HepG2 (cell line): ENCODE measurements around the gene HOXB6. TPM values are rescaled to one million over a fixed set of nuclear protein-coding genes. Genes with fewer than 3 reads are reported as not detected.

Experiments
- BORCS8-MEF2B ChIP-seq: sonication (generic); formaldehyde crosslinking; IDR thresholded peaks from 2 replicates; pipeline ENCODE4 v1.8.0; 2022; ENCODE audit warnings: mild to moderate bottlenecking, missing genetic modification reagents
- DR1 ChIP-seq: sonication (generic); formaldehyde crosslinking; IDR thresholded peaks from 2 replicates; pipeline ENCODE4 v1.8.0; 2021; ENCODE audit warnings: mild to moderate bottlenecking, missing genetic modification reagents, inconsistent platforms
- EZH2 ChIP-seq: conservative IDR thresholded peaks from 2 replicates; pipeline ENCODE4 v1.6.1; 2012; ENCODE audit warnings: mild to moderate bottlenecking, low read depth, low read length, moderate library complexity
- MAFF ChIP-seq: IDR thresholded peaks from 2 replicates; pipeline ENCODE4 v1.6.1; 2011; ENCODE audit warnings: low read depth, low read length, improper control_type of control experiment
- SALL1 ChIP-seq: sonication (generic); formaldehyde crosslinking; IDR thresholded peaks from 2 replicates; pipeline ENCODE4 v1.8.0; 2022; ENCODE audit warnings: mild to moderate bottlenecking, missing genetic modification reagents
- SMARCE1 ChIP-seq: fragments of 450-650 bp; IDR thresholded peaks from 2 replicates; pipeline ENCODE4 v1.6.1; 2017; ENCODE audit warnings: borderline replicate concordance
- TRIM24 ChIP-seq: sonication (generic); formaldehyde crosslinking; IDR thresholded peaks from 2 replicates; pipeline ENCODE4 v1.8.0; 2022; ENCODE audit warnings: mild to moderate bottlenecking, missing genetic modification reagents
- ZBTB7B ChIP-seq: sonication (generic); formaldehyde crosslinking; IDR thresholded peaks from 2 replicates; pipeline ENCODE4 v1.4.0; 2020; ENCODE audit warnings: missing genetic modification reagents
- ZFP36 ChIP-seq: fragments of 150-350 bp; IDR thresholded peaks from 2 replicates; pipeline ENCODE4 v1.6.1; 2018; ENCODE audit warnings: borderline replicate concordance, low read length, low read depth; ENCODE audit not compliant: partially characterized antibody
- ZNF562 ChIP-seq: sonication (generic); formaldehyde crosslinking; IDR thresholded peaks from 2 replicates; pipeline ENCODE4 v1.8.0; 2022; ENCODE audit warnings: missing genetic modification reagents, borderline replicate concordance
- polyA plus RNA-seq, 8 experiments: library from polyadenylated mRNA; depleted of rRNA in 3 of 8; stranded (reverse) in 7 of 8; unstranded in 1 of 8; fragments of >200 nt; fragmentation: Illumina TruSeq in 4 of 8; extraction: Trizol in 4 of 8; gene quantifications; 2 replicates each; pipeline versions ENCODE4 v1.2.1 to v1.2.3, GENCODE V29; 2011 to 2016; ENCODE audit warnings: low read depth in 4 of 8, missing spikeins in 1 of 8, mixed read lengths in 1 of 8; ENCODE audit not compliant: insufficient read depth in 1 of 8
- total RNA-seq, 5 experiments: library from RNA; depleted of rRNA; stranded (reverse); fragments of >200 nt; fragmentation: Illumina TruSeq; extraction: Trizol; gene quantifications; 2 replicates each; pipeline ENCODE4 v1.2.3, GENCODE V29; 2016; ENCODE audit warnings: low read depth in 1 of 5
- TF ChIP-seq, protein P1 (sequence below): IDR thresholded peaks from 2 replicates; pipeline ENCODE4 v1.6.1; 2016
- TF ChIP-seq, protein P2 (sequence below), 2 experiments: fragments of 450-650 bp in 1 of 2; sonication (generic) in 1 of 2; formaldehyde crosslinking; IDR thresholded peaks; 2 replicates each; pipeline versions ENCODE4 v1.5.0 to v1.8.0; 2020 to 2022; ENCODE audit warnings: mild to moderate bottlenecking in 1 of 2, missing genetic modification reagents in 1 of 2
- TF ChIP-seq, protein P3 (sequence below): sonication (generic); formaldehyde crosslinking; IDR thresholded peaks from 2 replicates; pipeline ENCODE4 v1.9.0; 2021; ENCODE audit warnings: mild to moderate bottlenecking, missing genetic modification reagents
- TF ChIP-seq, protein P4 (sequence below): sonication (generic); formaldehyde crosslinking; IDR thresholded peaks from 2 replicates; pipeline ENCODE4 v1.4.0; 2020; ENCODE audit warnings: missing genetic modification reagents
- TF ChIP-seq, protein P5 (sequence below): IDR thresholded peaks from 2 replicates; pipeline ENCODE4 v1.6.1; 2018; ENCODE audit warnings: missing genetic modification reagents
- TF ChIP-seq, protein P6 (sequence below): sonication (generic); formaldehyde crosslinking; IDR thresholded peaks from 2 replicates; pipeline ENCODE4 v1.9.0; 2021; ENCODE audit warnings: missing genetic modification reagents, mild to moderate bottlenecking, borderline replicate concordance

HOXB6 gene
- total and polyA plus RNA-seq, 2 of the 13 experiments (the other 11 are each of a cell fraction or from before 2014, with no cell fraction given) = not detected

DNA sequence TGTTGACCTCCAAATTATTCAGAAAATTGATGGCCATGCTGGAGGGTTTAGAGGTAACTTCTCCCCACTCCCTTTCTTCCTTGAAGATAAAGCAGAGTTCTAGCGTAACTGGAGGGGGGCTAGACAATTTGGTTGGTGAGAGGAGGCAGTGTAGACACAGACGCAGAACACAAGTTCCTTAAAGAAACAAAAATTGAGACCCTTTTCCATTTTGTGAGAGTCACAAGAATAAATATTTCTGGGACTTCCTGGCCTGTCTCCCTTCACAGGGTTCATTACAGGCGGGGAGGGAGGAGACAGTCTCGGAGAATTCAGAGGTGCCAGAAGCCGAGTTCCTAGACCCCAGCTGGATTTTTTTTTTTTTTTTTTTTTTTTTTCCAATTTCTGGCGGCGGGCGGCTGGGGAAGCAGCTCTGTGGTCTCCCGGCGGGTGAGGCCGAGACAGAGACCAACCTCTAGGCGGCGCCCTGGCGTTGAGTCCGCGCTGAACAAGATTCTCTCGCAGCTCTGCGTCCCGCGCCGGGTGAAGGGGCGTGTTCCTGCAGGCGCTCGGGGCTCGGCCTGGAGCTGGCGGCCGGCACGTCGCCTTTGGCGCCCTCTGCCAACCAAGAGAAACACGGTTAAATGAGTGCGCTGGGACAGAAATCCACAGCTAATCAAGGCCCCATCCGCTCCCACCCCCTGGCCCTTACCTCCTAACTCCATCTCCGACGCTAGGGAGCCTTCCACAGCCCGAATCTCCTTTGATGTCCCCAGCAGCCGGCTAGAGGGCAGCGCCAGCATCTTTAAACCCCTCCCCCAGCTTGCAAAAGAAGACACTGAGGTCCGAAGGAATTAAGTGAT lies 31.6 kb upstream of the HOXB6 start (continued):
- TF ChIP-seq, protein P1, sequence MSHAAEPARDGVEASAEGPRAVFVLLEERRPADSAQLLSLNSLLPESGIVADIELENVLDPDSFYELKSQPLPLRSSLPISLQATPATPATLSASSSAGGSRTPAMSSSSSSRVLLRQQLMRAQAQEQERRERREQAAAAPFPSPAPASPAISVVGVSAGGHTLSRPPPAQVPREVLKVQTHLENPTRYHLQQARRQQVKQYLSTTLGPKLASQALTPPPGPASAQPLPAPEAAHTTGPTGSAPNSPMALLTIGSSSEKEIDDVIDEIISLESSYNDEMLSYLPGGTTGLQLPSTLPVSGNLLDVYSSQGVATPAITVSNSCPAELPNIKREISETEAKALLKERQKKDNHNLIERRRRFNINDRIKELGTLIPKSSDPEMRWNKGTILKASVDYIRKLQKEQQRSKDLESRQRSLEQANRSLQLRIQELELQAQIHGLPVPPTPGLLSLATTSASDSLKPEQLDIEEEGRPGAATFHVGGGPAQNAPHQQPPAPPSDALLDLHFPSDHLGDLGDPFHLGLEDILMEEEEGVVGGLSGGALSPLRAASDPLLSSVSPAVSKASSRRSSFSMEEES (CRISPR knock-in tag) = peak; percentile 24; the same call in 1 of the 2 replicates
- TF ChIP-seq, protein P2, sequence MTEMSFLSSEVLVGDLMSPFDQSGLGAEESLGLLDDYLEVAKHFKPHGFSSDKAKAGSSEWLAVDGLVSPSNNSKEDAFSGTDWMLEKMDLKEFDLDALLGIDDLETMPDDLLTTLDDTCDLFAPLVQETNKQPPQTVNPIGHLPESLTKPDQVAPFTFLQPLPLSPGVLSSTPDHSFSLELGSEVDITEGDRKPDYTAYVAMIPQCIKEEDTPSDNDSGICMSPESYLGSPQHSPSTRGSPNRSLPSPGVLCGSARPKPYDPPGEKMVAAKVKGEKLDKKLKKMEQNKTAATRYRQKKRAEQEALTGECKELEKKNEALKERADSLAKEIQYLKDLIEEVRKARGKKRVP (CRISPR knock-in tag; IDR thresholded peaks at IDR 0.05) = no peak
- TF ChIP-seq DR1 (CRISPR knock-in tag) = peak; percentile 60; the same call in 1 of the 2 replicates
- peak; percentile 49; the same call in 1 of the 2 replicates for TF ChIP-seq ZBTB7B (CRISPR knock-in tag)
- peak; percentile 70 for TF ChIP-seq SALL1 (CRISPR knock-in tag)
- TF ChIP-seq, protein P3, sequence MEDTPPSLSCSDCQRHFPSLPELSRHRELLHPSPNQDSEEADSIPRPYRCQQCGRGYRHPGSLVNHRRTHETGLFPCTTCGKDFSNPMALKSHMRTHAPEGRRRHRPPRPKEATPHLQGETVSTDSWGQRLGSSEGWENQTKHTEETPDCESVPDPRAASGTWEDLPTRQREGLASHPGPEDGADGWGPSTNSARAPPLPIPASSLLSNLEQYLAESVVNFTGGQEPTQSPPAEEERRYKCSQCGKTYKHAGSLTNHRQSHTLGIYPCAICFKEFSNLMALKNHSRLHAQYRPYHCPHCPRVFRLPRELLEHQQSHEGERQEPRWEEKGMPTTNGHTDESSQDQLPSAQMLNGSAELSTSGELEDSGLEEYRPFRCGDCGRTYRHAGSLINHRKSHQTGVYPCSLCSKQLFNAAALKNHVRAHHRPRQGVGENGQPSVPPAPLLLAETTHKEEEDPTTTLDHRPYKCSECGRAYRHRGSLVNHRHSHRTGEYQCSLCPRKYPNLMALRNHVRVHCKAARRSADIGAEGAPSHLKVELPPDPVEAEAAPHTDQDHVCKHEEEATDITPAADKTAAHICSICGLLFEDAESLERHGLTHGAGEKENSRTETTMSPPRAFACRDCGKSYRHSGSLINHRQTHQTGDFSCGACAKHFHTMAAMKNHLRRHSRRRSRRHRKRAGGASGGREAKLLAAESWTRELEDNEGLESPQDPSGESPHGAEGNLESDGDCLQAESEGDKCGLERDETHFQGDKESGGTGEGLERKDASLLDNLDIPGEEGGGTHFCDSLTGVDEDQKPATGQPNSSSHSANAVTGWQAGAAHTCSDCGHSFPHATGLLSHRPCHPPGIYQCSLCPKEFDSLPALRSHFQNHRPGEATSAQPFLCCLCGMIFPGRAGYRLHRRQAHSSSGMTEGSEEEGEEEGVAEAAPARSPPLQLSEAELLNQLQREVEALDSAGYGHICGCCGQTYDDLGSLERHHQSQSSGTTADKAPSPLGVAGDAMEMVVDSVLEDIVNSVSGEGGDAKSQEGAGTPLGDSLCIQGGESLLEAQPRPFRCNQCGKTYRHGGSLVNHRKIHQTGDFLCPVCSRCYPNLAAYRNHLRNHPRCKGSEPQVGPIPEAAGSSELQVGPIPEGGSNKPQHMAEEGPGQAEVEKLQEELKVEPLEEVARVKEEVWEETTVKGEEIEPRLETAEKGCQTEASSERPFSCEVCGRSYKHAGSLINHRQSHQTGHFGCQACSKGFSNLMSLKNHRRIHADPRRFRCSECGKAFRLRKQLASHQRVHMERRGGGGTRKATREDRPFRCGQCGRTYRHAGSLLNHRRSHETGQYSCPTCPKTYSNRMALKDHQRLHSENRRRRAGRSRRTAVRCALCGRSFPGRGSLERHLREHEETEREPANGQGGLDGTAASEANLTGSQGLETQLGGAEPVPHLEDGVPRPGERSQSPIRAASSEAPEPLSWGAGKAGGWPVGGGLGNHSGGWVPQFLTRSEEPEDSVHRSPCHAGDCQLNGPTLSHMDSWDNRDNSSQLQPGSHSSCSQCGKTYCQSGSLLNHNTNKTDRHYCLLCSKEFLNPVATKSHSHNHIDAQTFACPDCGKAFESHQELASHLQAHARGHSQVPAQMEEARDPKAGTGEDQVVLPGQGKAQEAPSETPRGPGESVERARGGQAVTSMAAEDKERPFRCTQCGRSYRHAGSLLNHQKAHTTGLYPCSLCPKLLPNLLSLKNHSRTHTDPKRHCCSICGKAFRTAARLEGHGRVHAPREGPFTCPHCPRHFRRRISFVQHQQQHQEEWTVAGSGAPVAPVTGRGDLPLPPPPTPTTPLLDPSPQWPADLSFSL (CRISPR knock-in tag) = no peak
- TF ChIP-seq SMARCE1 = no peak
- TF ChIP-seq, protein P4, sequence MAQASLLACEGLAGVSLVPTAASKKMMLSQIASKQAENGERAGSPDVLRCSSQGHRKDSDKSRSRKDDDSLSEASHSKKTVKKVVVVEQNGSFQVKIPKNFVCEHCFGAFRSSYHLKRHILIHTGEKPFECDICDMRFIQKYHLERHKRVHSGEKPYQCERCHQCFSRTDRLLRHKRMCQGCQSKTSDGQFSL (CRISPR knock-in tag) = peak; percentile 63; the same call in 1 of the 2 replicates
- TF ChIP-seq ZFP36 = peak; percentile 64
- peak; percentile 58 for TF ChIP-seq EZH2
- no peak for TF ChIP-seq ZNF562
- no peak for TF ChIP-seq MAFF
- TF ChIP-seq TRIM24 (CRISPR knock-in tag) = 0 out of 2 replicates have a peak, but pooled peaks have one; percentile 34
- TF ChIP-seq, protein P5, sequence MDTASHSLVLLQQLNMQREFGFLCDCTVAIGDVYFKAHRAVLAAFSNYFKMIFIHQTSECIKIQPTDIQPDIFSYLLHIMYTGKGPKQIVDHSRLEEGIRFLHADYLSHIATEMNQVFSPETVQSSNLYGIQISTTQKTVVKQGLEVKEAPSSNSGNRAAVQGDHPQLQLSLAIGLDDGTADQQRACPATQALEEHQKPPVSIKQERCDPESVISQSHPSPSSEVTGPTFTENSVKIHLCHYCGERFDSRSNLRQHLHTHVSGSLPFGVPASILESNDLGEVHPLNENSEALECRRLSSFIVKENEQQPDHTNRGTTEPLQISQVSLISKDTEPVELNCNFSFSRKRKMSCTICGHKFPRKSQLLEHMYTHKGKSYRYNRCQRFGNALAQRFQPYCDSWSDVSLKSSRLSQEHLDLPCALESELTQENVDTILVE (CRISPR knock-in tag) = 0 out of 2 replicates have a peak, but pooled peaks have one; percentile 38
- TF ChIP-seq, protein P6, sequence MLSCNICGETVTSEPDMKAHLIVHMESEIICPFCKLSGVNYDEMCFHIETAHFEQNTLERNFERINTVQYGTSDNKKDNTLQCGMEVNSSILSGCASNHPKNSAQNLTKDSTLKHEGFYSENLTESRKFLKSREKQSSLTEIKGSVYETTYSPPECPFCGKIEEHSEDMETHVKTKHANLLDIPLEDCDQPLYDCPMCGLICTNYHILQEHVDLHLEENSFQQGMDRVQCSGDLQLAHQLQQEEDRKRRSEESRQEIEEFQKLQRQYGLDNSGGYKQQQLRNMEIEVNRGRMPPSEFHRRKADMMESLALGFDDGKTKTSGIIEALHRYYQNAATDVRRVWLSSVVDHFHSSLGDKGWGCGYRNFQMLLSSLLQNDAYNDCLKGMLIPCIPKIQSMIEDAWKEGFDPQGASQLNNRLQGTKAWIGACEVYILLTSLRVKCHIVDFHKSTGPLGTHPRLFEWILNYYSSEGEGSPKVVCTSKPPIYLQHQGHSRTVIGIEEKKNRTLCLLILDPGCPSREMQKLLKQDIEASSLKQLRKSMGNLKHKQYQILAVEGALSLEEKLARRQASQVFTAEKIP (CRISPR knock-in tag) = no peak
- 0 out of 2 replicates have a peak, but pooled peaks have one; percentile 65 for TF ChIP-seq BORCS8-MEF2B (CRISPR knock-in tag)
